ENCODE data around the gene IL22RA2. TPM values are rescaled to one million over a fixed set of nuclear protein-coding genes. Genes with fewer than 3 reads are reported as not detected.

The IL22RA2 gene
- total RNA-seq, 1 experiment from 2014 or later: not detected

DNA sequence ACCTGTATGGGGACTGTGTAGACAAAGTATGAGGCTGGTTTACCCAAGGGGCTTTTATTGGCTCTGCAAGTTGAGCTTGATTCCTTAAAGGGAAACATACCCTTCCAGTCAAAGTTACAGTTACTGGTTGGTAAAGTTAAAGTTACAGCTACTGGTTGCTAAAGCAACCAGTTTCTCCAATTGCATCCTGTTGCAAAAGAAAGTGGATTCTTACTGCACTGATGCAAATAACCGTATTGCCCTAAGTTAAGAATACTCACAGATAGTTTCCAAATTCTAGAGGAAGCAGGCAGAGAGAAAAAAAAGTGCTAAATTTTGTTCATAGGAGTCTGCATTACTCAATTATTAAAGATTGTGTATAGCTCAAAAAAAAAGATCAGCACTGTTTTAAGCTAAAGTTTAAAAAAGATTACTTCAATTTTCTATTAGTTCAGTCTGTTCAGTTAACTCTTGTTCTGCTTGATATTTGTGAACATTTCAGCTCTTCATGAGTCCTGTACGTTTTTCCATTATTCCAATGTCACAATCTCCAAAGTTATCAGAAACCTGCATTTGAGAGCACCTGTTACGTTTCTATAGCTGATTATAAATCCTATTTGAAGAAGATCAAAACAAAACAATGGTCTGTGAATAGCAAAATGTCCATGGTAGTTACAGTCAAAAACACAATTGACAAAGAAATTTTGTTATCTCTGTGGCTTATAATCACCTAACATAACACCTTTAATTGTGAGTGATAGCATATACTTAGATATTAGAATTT lies 8.6 kb upstream of the IL22RA2 start:
- Mint-ChIP-seq H3K4me3 (no peak overlapping the region), H3K4me1 (peaks cover 0 to 3% of the 10 kb centered on the region in 2 experiments; a peak in 1 of 4 replicates), H3K27ac (no peak overlapping the region), H3K27me3 (ENCODE audit: low read depth) (peaks cover 2% of the 10 kb centered on the region; the same call in 1 of the 2 replicates), H3K9me3 (peaks cover 72 to 73% of the 10 kb centered on the region in 2 experiments), H3K36me3 (ENCODE audit: insufficient read depth in 1 of 3, low read depth in 3 of 3) (peaks cover 36 to 65% (median 56%) of the 10 kb centered on the region in 3 experiments)
- no CpG with 5 or more reads among the region's 3 CpGs for whole genome bisulfite sequencing (ENCODE audit: extremely low coverage, insufficient read length, low lambda C conversion rate)
- H3K14ac ChIP-seq (ENCODE audit: insufficient read depth, low read length): no peak overlapping the region
- H3K27me3 ChIP-seq (ENCODE audit: insufficient read depth, low read length): no peaks in the 10 kb centered on the region
- no peak overlapping the region for H2BK5ac ChIP-seq (ENCODE audit: insufficient read length, low read length)
- H3K9ac ChIP-seq (ENCODE audit: extremely low read depth, insufficient read length, low read length): no peak overlapping the region
- no peak for TF ChIP-seq CTCF (conservative IDR thresholded peaks at IDR 0.05)
- no peak overlapping the region for H4K91ac ChIP-seq (ENCODE audit: insufficient read length, low read depth, low read length)
- H2BK120ac ChIP-seq (ENCODE audit: low read depth, low read length, poor library complexity, severe bottlenecking): no peak overlapping the region
- no peak overlapping the region for H2AK5ac ChIP-seq (ENCODE audit: insufficient read length, low read length)
- DNase-seq: no peak
- H2BK20ac ChIP-seq (ENCODE audit: low read depth, low read length, poor library complexity, severe bottlenecking): no peak overlapping the region
- H4K5ac ChIP-seq (ENCODE audit: insufficient read length, low read depth, low read length): no peak overlapping the region
- no peaks in the 10 kb centered on the region for H3K4me1 ChIP-seq (ENCODE audit: insufficient read depth, low read length)
- H3K23me2 ChIP-seq (ENCODE audit: insufficient read length, low read depth, low read length, poor library complexity, severe bottlenecking): no peaks in the 10 kb centered on the region
- no peak overlapping the region for H3T11ph ChIP-seq (ENCODE audit: low read length)
- no peak overlapping the region for H4K8ac ChIP-seq (replicated peaks; ENCODE audit: insufficient read length, low read depth, low read length)
- no peak overlapping the region for H3K23ac ChIP-seq (ENCODE audit: insufficient read length, low read depth, low read length)
- H4K20me1 ChIP-seq (ENCODE audit: control insufficient read depth, insufficient read depth, insufficient read length): no peaks in the 10 kb centered on the region
- peaks cover 45% of the 10 kb centered on the region for H3K9me3 ChIP-seq (ENCODE audit: control insufficient read depth, low read depth, low read length)
- H3K56ac ChIP-seq (ENCODE audit: insufficient read length, low read depth, low read length): no peak overlapping the region
- no peak overlapping the region for H3K27ac ChIP-seq (ENCODE audit: insufficient read length, low read depth, low read length)
- no peak overlapping the region for H2AFZ ChIP-seq (ENCODE audit: low read length)
- no peak overlapping the region for H2BK15ac ChIP-seq (ENCODE audit: low read depth, low read length)
- H3K79me1 ChIP-seq (ENCODE audit: insufficient read depth, low read depth, low read length, poor library complexity, severe bottlenecking): no peaks in the 10 kb centered on the region
- no peak overlapping the region for H3K4ac ChIP-seq (ENCODE audit: low read depth, low read length)
- no peak overlapping the region for H3K4me2 ChIP-seq (ENCODE audit: insufficient read depth, insufficient read length, low read length)
- no peak overlapping the region for H2BK12ac ChIP-seq (ENCODE audit: insufficient read length, low read depth, low read length)
- no peak overlapping the region for H3K18ac ChIP-seq (ENCODE audit: insufficient read length, low read depth, low read length)
- no peaks in the 10 kb centered on the region for H3K79me2 ChIP-seq (ENCODE audit: insufficient read depth, low read length)
